Hepatocyte (in vitro differentiated cells): ENCODE measurements around the gene SP8.

ENCODE experiments used
- CTCF ChIP-seq: fragments of 200-600 bp; sonication (generic); IDR thresholded peaks from 2 replicates; pipeline ENCODE4 v1.5.1; 2016; ENCODE audit warnings: antibody characterized with exemption, mild to moderate bottlenecking; ENCODE audit not compliant: poor library complexity
- EZH2phosphoT487 ChIP-seq: fragments of 200-600 bp; sonication (generic); IDR thresholded peaks from one replicate; pipeline ENCODE4 v1.6.1; 2018; ENCODE audit warnings: antibody characterized with exemption, mild to moderate bottlenecking, low read depth, moderate library complexity; ENCODE audit not compliant: unreplicated experiment, severe bottlenecking

- TF ChIP-seq CTCF, result no peak
- TF ChIP-seq EZH2phosphoT487, result no peak
These were observed 1.8 kb upstream of the SP8 start for GRCh38 chr7:20788420-20788990.
